H1 (cell line): ENCODE results near the gene GALNT18. TPM values are rescaled to one million over a fixed set of nuclear protein-coding genes. Genes with fewer than 3 reads are reported as not detected.

Source experiments
- CTCF ChIA-PET: fragments of 300-600 bp; sonication (Branson Sonifier 250); formaldehyde crosslinking; loops from one replicate; lab custom pipeline; 2021; ENCODE audit not compliant: partially characterized antibody; lab: Charles Lee
- POLR2A ChIA-PET: fragments of 300-600 bp; sonication (Branson Sonifier 250); formaldehyde crosslinking; loops from one replicate; lab custom pipeline; 2021; ENCODE audit warnings: inconsistent platforms; ENCODE audit not compliant: partially characterized antibody; lab: Charles Lee
- DNase-seq, 2 experiments: peaks; one replicate each; pipeline versions ENCODE4 v3.0.0 to v3.0.0-alpha.2; 2010 to 2022; ENCODE audit warnings: low spot score in 2 of 2, low read depth in 1 of 2, mixed read lengths in 1 of 2
- FAIRE-seq: peaks from 2 replicates; lab custom pipeline; 2011; peaks lifted over from hg19 to GRCh38; lab: Jason Lieb, UNC
- H2AFZ ChIP-seq: 2 replicates; pipeline ENCODE4 v1.8.1; 2012; ENCODE audit warnings: low read length, inconsistent platforms
- H2AK5ac ChIP-seq: 2 replicates; pipeline ENCODE4 v1.6.1; 2013; ENCODE audit warnings: low read depth, low read length
- H2BK120ac ChIP-seq: replicated peaks from 2 replicates; pipeline ENCODE3; 2013; ENCODE audit warnings: low read depth, low read length, inconsistent platforms
- H2BK12ac ChIP-seq: 2 replicates; pipeline ENCODE4 v1.6.1; 2013; ENCODE audit warnings: low read depth, low read length
- H2BK15ac ChIP-seq: 2 replicates; pipeline ENCODE4 v1.6.1; 2013; ENCODE audit warnings: low read length
- H2BK20ac ChIP-seq: 2 replicates; pipeline ENCODE4 v1.6.1; 2013; ENCODE audit warnings: low read length
- H2BK5ac ChIP-seq: 2 replicates; pipeline ENCODE4 v1.6.1; 2013; ENCODE audit warnings: low read depth, low read length
- H3K14ac ChIP-seq: 2 replicates; pipeline ENCODE4 v1.6.1; 2013; ENCODE audit warnings: inconsistent platforms; ENCODE audit not compliant: insufficient read length
- H3K18ac ChIP-seq: 2 replicates; pipeline ENCODE4 v1.6.1; 2013; ENCODE audit warnings: low read length; ENCODE audit errors: extremely low read depth
- H3K23ac ChIP-seq: 2 replicates; pipeline ENCODE4 v1.6.1; 2013; ENCODE audit warnings: inconsistent platforms; ENCODE audit not compliant: insufficient read length
- H3K23me2 ChIP-seq: 2 replicates; pipeline ENCODE4 v1.6.1; 2013; ENCODE audit warnings: low read depth, low read length
- H3K27ac ChIP-seq: 2 replicates; pipeline ENCODE4 v1.6.1; 2011; ENCODE audit warnings: low read depth, low read length, inconsistent platforms
- H3K27me3 ChIP-seq, 4 experiments: replicated peaks in 1 of 4; 1 replicate in 1 of 4; 2 replicates in 3 of 4; pipeline versions ENCODE4 v1.6.1 to v1.8.1; 2011 to 2013; ENCODE audit warnings: low read length in 3 of 4, mild to moderate bottlenecking in 3 of 4, inconsistent platforms in 2 of 4, mixed read lengths in 2 of 4, moderate library complexity in 1 of 4; ENCODE audit not compliant: control insufficient read depth in 3 of 4, insufficient read depth in 3 of 4; ENCODE audit errors: extremely low read depth in 1 of 4
- H3K36me3 ChIP-seq, 4 experiments: 2 replicates each; pipeline versions ENCODE4 v1.6.1 to v1.8.1; 2011 to 2013; ENCODE audit warnings: mild to moderate bottlenecking in 4 of 4, low read length in 3 of 4, moderate library complexity in 2 of 4, control low read depth in 1 of 4, inconsistent platforms in 1 of 4; ENCODE audit not compliant: insufficient read depth in 4 of 4, control insufficient read depth in 2 of 4
- H3K4ac ChIP-seq: replicated peaks from 2 replicates; pipeline ENCODE3; 2013; ENCODE audit warnings: low read length, low read depth, mixed read lengths, inconsistent platforms; ENCODE audit not compliant: insufficient read length
- H3K4me1 ChIP-seq, 4 experiments: replicated peaks in 1 of 4; 1 replicate in 1 of 4; 2 replicates in 3 of 4; pipeline versions ENCODE4 v1.6.1 to v1.8.1; 2011 to 2013; ENCODE audit warnings: low read length in 3 of 4, inconsistent platforms in 2 of 4, mixed read lengths in 1 of 4; ENCODE audit not compliant: insufficient read depth in 4 of 4, control insufficient read depth in 3 of 4
- H3K4me2 ChIP-seq, 2 experiments: 2 replicates each; pipeline versions ENCODE4 v1.6.1 to v1.8.1; 2011 to 2013; ENCODE audit warnings: low read depth in 2 of 2, low read length in 2 of 2, control low read depth in 1 of 2, inconsistent platforms in 1 of 2, mild to moderate bottlenecking in 1 of 2; ENCODE audit not compliant: insufficient read depth in 1 of 2
- H3K4me3 ChIP-seq, 4 experiments: fragments of 200-600, 300-600 bp in 1 of 4; sonication (generic), shearing (Covaris generic), sonication (Bioruptor Twin) in 1 of 4; 2 replicates each; pipeline versions ENCODE4 v1.5.1 to v1.8.1; 2011 to 2016; ENCODE audit warnings: low read length in 4 of 4, low read depth in 3 of 4, control low read depth in 2 of 4, inconsistent platforms in 2 of 4, mild to moderate bottlenecking in 2 of 4, mixed read lengths in 1 of 4, moderate library complexity in 1 of 4; ENCODE audit not compliant: insufficient read depth in 2 of 4; ENCODE audit errors: extremely low read depth in 1 of 4
- H3K56ac ChIP-seq: replicated peaks from 2 replicates; pipeline ENCODE3; 2013; ENCODE audit warnings: low read depth, mild to moderate bottlenecking, mixed read lengths, low read length, inconsistent platforms; ENCODE audit not compliant: insufficient read length
- H3K79me1 ChIP-seq: 2 replicates; pipeline ENCODE4 v1.6.1; 2013; ENCODE audit warnings: low read depth, low read length, control low read depth
- H3K79me2 ChIP-seq, 2 experiments: 2 replicates each; pipeline versions ENCODE4 v1.6.1 to v1.8.1; 2012 to 2013; ENCODE audit warnings: low read length in 2 of 2, mild to moderate bottlenecking in 2 of 2, inconsistent platforms in 1 of 2; ENCODE audit not compliant: insufficient read depth in 2 of 2, control insufficient read depth in 1 of 2
- H3K9ac ChIP-seq, 4 experiments: replicated peaks in 1 of 4; 1 replicate in 1 of 4; 2 replicates in 3 of 4; pipeline versions ENCODE4 v1.6.1 to v1.8.1; 2011 to 2013; ENCODE audit warnings: low read depth in 3 of 4, low read length in 3 of 4, control low read depth in 2 of 4, mild to moderate bottlenecking in 2 of 4, moderate library complexity in 2 of 4, inconsistent platforms in 1 of 4; ENCODE audit errors: extremely low read depth in 1 of 4
- H3K9me3 ChIP-seq, 2 experiments: 2 replicates each; pipeline versions ENCODE4 v1.6.1 to v1.8.1; 2012 to 2013; ENCODE audit warnings: mild to moderate bottlenecking in 2 of 2, moderate library complexity in 2 of 2, control low read depth in 1 of 2, inconsistent platforms in 1 of 2, low read depth in 1 of 2, low read length in 1 of 2, mixed read lengths in 1 of 2; ENCODE audit not compliant: insufficient read depth in 2 of 2
- H4K20me1 ChIP-seq, 2 experiments: replicated peaks in 1 of 2; 2 replicates each; pipeline versions ENCODE3 to v1.8.1; 2011 to 2013; ENCODE audit warnings: inconsistent platforms in 2 of 2, low read length in 2 of 2, mild to moderate bottlenecking in 1 of 2; ENCODE audit not compliant: insufficient read depth in 2 of 2, control insufficient read depth in 1 of 2
- H4K5ac ChIP-seq: 2 replicates; pipeline ENCODE4 v1.6.1; 2013; ENCODE audit warnings: low read length, low read depth, mixed read lengths, inconsistent platforms; ENCODE audit not compliant: insufficient read length
- H4K8ac ChIP-seq: 2 replicates; pipeline ENCODE4 v1.8.0; 2013; ENCODE audit warnings: mild to moderate bottlenecking, moderate library complexity, low read length, inconsistent platforms; ENCODE audit not compliant: insufficient read depth; ENCODE audit errors: extremely low read depth
- H4K91ac ChIP-seq: replicated peaks from 2 replicates; pipeline ENCODE3; 2013; ENCODE audit warnings: low read length, mixed read lengths, inconsistent platforms; ENCODE audit not compliant: insufficient read length
- EZH2 ChIP-seq: fragments of 200-600 bp; sonication (generic); IDR thresholded peaks from 2 replicates; pipeline ENCODE4 v1.7.1; 2012; ENCODE audit warnings: low read depth, mild to moderate bottlenecking, moderate library complexity, low read length, inconsistent platforms; ENCODE audit not compliant: severe bottlenecking
- GTF2F1 ChIP-seq: IDR thresholded peaks from 2 replicates; pipeline ENCODE4 v1.6.1; 2012; ENCODE audit warnings: low read depth, low read length, improper control_type of control experiment, borderline replicate concordance
- NRF1 ChIP-seq: IDR thresholded peaks from 2 replicates; pipeline ENCODE4 v1.6.1; 2011; ENCODE audit warnings: mild to moderate bottlenecking, low read depth, low read length, improper control_type of control experiment
- POLR2A ChIP-seq, 2 experiments: IDR thresholded peaks; 1 replicate in 1 of 2; 2 replicates in 1 of 2; pipeline ENCODE4 v1.6.1; 2011; ENCODE audit warnings: low read depth in 2 of 2, low read length in 2 of 2, mild to moderate bottlenecking in 2 of 2; ENCODE audit errors: control extremely low read depth in 1 of 2
- SUZ12 ChIP-seq: fragments of 200-600 bp; sonication (generic); IDR thresholded peaks from 2 replicates; pipeline ENCODE4 v1.6.1; 2012; ENCODE audit warnings: mild to moderate bottlenecking, inconsistent platforms, low read length, moderate library complexity, mixed read lengths
- TEAD4 ChIP-seq: IDR thresholded peaks from 2 replicates; pipeline ENCODE4 v1.6.1; 2012; ENCODE audit warnings: low read depth, low read length, inconsistent platforms, mixed read lengths
- WGBS, 2 experiments: shearing (Covaris generic) in 1 of 2; methylation state at CpG; one replicate each; pipeline versions ENCODE4 v1.1.6 to v1.1.7; 2013 to 2015; ENCODE audit warnings: low lambda C conversion rate in 2 of 2, mixed read lengths in 2 of 2, inconsistent platforms in 1 of 2, low coverage in 1 of 2, missing lambda C conversion rate in 1 of 2; ENCODE audit not compliant: insufficient replicate concordance in 2 of 2, insufficient coverage in 1 of 2, insufficient read length in 1 of 2; ENCODE audit errors: extremely low coverage in 1 of 2, missing lambda C conversion rate in 1 of 2; 5-methylcytosine and 5-hydroxymethylcytosine counted together
- polyA plus RNA-seq, 7 experiments: library from polyadenylated mRNA; depleted of rRNA in 3 of 7; stranded (reverse) in 5 of 7; unstranded in 2 of 7; fragments of >200 nt in 5 of 7; fragments of 200-250 nt in 2 of 7; gene quantifications; 1 replicate in 5 of 7; 2 replicates in 1 of 7; 4 replicates in 1 of 7; pipeline versions ENCODE4 v1.2.1 to v1.2.3, GENCODE V29; 2011 to 2013; ENCODE audit warnings: missing spikeins in 2 of 7, mixed read lengths in 2 of 7
- total RNA-seq: library from RNA; stranded (reverse); fragmentation: NEBNext Ultra II Directional; extraction: Animal tissue kit (Norgen Biotek cat#: 25700); gene quantifications from 2 replicates; pipeline ENCODE4 v1.2.1, GENCODE V29; 2021

The GALNT18 gene
- total and polyA plus RNA-seq, 2 of the 8 experiments (the other 6 are each of a cell fraction or from before 2014, with no cell fraction given): 6.0 to 9.4 TPM

DNA sequence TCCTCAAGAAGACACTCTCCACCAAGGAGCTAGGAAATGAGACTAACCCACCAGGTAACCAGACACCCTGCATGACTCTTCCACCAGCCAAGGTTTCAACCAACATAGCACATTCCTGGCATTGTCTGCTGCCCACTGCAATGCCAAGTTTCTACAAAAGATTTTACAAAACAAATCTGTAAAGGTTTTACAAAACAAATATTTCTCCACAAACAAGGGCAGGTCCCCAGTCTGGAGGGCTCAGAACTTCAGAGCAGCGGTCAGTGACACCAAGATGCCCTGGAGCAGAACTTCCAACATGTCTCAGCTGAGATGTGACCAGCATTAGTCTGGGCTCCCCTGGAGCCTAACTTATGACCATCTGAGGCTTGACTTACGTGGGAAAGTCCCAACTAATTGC, 14.0 kb downstream of the GALNT18 start:
- H3K4me1 ChIP-seq: peaks cover 0 to 5% (median 0%) of the 10 kb centered on the region in 4 experiments; a peak in 4 of 7 replicates
- POLR2A ChIA-PET: no interaction called here
- CTCF ChIA-PET: interaction anchor here (2.7 kb wide), 1 partner anchor 11 kb away, joined by 13 read pairs; no protein-coding TSS in a partner anchor
- no peak overlapping the region for H4K8ac ChIP-seq
- H2BK120ac ChIP-seq: no peak overlapping the region
- H2AK5ac ChIP-seq: no peak overlapping the region
- H3K79me1 ChIP-seq: no peaks in the 10 kb centered on the region
- H2BK5ac ChIP-seq: no peak overlapping the region
- no peak overlapping the region for H3K14ac ChIP-seq
- no peak overlapping the region for H3K18ac ChIP-seq
- no peak overlapping the region for H2BK15ac ChIP-seq
- FAIRE-seq (peak; percentile 36), DNase-seq (no peak)
- no peak overlapping the region for H3K4me3 ChIP-seq
- no peaks in the 10 kb centered on the region for H3K23me2 ChIP-seq
- no peak for TF ChIP-seq POLR2A (IDR thresholded peaks at IDR 0.05; ENCODE audit: control extremely low read depth in 1 of 2, low read depth in 2 of 2, low read length in 2 of 2)
- no peak for TF ChIP-seq SUZ12
- no peak for TF ChIP-seq NRF1
- peak; percentile 58; the same call in 1 of the 2 replicates for TF ChIP-seq TEAD4
- no peak for TF ChIP-seq EZH2
- TF ChIP-seq GTF2F1: no peak
- no peak overlapping the region for H3K4me2 ChIP-seq
- no peak overlapping the region for H4K91ac ChIP-seq
- no peak overlapping the region for H3K4ac ChIP-seq
- H2BK20ac ChIP-seq: no peak overlapping the region
- no peak overlapping the region for H2AFZ ChIP-seq
- H3K79me2 ChIP-seq: 0 out of 4 replicates have a peak, but pooled peaks cover 0 to 3% of the 10 kb centered on the region in 2 experiments
- H3K27me3 ChIP-seq: no peaks in the 10 kb centered on the region
- H2BK12ac ChIP-seq: no peak overlapping the region
- no peaks in the 10 kb centered on the region for H4K20me1 ChIP-seq
- no peak overlapping the region for H3K9ac ChIP-seq
- no peaks in the 10 kb centered on the region for H3K9me3 ChIP-seq
- WGBS, 2 experiments: 81% methylated on average over 2 of the region's 2 CpGs; no CpG with 5 or more reads in 1 of the 2 experiments
- no peak overlapping the region for H3K27ac ChIP-seq
- H3K56ac ChIP-seq: no peak overlapping the region
- no peak overlapping the region for H3K23ac ChIP-seq
- H3K36me3 ChIP-seq: no peaks in the 10 kb centered on the region
- H4K5ac ChIP-seq: no peak overlapping the region
